HG03039 (cell line): ENCODE data around the gene LDLRAD4.

Source experiments
- ATAC-seq: cut with Tn5 transposase; IDR thresholded peaks from one replicate; pipeline ENCODE4 v1.9.1; 2021; ENCODE audit warnings: mild to moderate bottlenecking, moderate library complexity; ENCODE audit not compliant: unreplicated experiment

The LDLRAD4 gene

GRCh38 chr18:13218368-13218991, at the start of gene LDLRAD4:
LDLRAD4 (plus strand) TSS chr18:13218760.
- no peak for ATAC-seq

DNA sequence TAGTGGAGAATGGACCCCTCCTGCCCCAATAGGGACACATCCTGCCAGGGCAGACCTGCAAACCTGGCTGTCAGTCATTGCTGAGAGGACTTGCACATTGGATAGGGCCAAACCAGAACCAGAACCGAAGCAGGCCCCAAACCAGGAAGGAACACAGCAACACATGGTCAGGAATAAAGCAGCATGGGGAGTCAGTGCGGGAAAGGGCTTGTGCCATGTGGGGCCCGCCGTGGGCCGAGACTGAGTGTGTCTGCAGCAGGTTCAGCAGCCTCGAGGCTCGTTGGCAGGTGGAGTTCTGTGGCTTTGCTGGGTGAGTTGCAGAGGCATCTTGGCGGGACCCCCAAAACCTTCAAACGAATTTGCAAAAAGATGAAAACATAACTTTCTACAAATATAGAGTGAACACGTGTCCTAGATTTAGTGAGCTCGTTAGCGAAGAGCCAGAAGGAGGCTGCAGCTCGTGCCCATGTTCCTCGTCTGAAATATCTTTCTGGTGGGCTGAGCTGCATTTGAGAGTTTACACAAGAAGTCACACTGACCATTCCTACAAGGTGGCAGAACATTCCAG, 44.9 kb upstream of the LDLRAD4 start:
- ATAC-seq, result no peak

DNA sequence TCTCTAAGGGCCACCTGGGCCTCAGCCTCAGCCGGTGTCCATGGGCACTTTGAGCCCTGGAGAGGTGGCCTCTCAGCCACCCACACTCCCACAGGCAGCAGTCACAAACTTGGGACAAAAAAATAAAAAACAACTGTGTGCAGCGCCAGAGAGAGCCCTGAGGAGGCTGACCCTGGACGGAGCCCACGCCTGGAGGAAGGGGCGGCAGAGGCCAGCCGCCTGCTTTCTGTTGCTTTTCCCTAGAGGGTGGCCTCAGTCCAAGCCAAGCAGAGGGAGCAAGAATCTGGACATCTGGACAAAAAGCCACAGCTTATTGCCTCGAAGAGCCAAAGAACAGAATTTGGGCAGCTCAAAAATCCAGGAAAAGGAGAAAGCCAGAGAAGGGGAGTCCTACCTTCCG, 43.3 kb upstream of the LDLRAD4 start:
- ATAC-seq, result no peak

- ATAC-seq, result no peak
Measured at GRCh38 chr18:13175754-13176210, 42.8 kb upstream of the LDLRAD4 start.

DNA sequence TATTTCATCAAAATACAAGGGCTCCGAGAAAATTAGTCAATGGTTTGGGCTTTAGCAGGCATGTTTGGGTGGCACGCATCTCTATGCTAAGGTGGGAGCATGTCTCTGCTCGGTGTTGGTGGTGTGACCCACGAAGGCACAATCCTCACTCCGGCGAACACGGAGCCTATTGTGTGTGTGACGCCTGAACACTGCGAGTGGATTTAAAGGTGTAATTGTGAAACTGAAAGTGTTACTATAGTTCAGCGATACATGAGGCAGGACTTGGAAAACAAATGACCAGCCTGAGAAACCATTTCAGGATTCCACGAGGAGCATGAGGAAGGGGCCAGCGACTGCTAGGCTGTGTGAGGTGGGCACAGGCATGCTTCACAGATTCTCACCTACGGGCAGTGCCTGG, 41.7 kb upstream of the LDLRAD4 start:
- ATAC-seq, result no peak

GRCh38 chr18:13178197-13178596, 40.4 kb upstream of the LDLRAD4 start:
- no peak for ATAC-seq

DNA sequence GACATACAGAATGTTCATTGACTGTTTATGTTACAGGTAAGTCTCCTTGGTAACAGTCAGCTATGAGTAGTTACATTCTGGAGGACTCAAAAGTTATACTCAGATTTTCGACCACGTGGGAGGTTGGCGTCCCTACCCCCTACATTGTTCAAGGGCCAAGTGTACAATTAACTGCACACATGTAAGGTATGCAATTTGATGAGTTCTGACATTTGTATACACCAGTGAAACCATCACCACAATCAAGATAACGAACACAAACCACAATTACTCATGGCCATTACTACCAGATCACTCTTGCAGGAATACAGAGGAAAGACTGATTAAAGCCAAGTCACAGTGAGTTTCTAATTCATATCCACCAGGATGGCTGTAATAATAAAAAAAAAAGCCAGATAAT, 39.6 kb upstream of the LDLRAD4 start:
- ATAC-seq, result no peak

- ATAC-seq, result no peak
Measured at GRCh38 chr18:13179566-13180113, 38.9 kb upstream of the LDLRAD4 start.

- ATAC-seq, result no peak
Measured at GRCh38 chr18:13180614-13181375, 37.8 kb upstream of the LDLRAD4 start.

- ATAC-seq, result no peak
Measured at GRCh38 chr18:13181765-13182164, 36.8 kb upstream of the LDLRAD4 start.

DNA sequence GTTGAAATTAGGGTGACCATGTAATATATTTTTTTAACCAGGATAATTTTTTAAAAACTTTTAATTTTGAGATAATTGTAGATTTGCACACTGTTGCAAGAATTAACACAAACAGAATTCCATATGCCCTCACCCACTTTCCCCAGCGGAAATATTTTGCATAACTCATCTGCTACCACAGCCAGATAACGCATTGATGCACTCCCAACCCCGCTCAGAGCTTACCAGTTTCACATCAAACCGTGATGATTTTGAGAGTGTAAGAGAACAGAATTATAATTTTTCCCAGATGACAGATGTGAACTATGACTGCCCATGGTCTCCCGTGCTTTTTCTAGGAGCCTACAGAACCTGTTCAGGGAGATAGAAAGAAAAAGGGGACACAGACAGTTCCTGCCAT, 35.2 kb upstream of the LDLRAD4 start:
- ATAC-seq, result no peak

DNA sequence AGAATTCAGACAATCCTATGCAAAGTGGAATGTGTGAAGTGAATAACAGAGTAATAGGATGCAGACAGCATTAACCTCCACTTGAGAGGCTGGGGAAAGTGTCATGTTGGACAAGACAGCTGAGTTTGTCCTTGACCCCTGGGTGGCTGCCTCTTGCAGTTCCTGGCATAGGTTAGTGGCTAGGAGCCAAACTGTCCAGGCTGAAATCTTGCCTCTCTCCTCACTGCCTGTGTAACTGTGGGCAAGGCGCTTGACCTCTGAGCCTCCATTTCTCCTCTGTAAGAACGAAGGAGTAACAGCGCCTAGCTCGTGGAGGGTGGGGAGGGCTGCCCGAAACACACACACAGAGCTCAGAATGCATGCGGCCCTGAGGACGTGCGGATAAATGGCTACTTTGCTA, 34.8 kb upstream of the LDLRAD4 start:
- no peak for ATAC-seq

GRCh38 chr18:13184396-13184795, 34.2 kb upstream of the LDLRAD4 start:
- ATAC-seq, result no peak

- no peak for ATAC-seq
Measured at GRCh38 chr18:13185675-13186198, 32.8 kb upstream of the LDLRAD4 start.

DNA sequence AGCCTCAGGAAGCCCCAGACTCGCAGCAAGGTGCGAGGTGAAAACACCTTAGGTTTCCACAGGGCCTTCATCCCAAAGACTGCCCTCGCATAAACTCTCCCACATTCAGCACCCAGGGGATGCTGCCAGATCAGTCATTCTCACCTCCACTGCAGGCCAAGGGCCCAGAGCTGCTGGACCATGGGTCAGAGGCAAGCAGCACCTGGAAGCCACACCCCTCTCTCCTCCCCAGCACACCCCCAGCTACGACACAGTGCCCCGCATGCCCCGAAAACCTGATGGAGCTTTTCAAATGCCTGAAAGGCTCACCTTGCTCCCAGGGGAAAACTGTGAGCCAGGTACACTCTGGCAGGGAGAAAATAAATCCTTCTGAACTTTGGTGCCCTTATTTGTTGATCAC, 31.9 kb upstream of the LDLRAD4 start:
- ATAC-seq, result no peak

DNA sequence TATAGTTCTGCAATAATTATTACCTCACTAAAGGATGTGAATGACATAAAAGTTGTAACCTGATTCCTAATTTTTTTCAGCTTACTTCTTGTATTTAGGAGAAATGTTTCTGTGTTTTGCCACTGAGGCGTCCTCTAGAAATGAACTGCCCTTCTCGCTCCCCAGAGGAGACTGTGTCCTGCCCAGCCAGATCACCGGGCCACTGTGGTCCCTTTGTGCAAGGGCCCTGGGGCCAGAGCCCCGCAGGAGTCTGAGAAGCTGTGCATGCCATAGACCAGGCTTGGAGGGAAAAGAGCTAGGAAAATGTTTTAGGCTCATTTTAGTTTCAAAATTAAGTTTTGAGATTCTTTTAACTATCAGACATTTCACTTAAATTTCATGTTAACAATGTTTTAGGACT, 31.1 kb upstream of the LDLRAD4 start:
- ATAC-seq, result no peak

DNA sequence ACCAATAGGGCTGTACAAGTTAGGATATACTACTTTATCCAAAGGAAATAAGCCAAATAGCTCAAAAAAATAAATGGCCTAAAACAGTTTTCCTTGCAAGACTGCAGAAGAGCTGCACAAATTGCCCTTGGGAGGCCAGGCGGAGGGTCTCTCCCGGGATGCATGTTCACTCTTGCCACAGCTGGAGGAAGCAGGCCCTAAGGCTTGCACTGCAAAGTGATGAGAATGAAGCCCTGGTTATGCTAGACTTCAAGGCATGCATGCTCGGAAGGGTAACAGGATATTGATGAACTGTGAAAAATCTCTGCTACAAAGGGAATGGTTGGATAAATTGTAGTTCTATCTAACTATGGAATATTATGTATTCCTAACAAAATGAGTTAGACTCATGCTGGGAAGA, 27.5 kb upstream of the LDLRAD4 start:
- ATAC-seq, result no peak

DNA sequence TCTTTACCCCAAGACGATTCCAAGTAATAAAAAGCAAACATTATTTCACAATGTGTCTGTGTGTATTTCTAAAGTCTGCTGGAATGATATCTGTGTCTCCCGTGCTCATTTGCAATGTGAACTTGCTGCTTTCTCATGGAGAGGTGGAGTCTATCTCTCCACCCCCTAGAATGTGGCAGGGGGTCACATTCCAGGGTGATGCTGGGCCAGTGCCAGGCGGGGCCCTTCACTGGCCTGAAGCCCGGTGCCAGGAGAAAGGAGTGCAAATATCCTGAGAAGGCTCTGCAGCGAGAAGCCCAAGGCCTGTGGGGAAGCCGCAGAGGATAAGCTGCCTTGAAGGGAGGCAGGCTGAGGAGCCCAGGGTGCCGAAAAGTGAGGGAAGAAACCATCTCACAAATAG, 26.8 kb upstream of the LDLRAD4 start:
- ATAC-seq, result no peak

GRCh38 chr18:13192970-13193369, 25.6 kb upstream of the LDLRAD4 start:
- no peak for ATAC-seq

DNA sequence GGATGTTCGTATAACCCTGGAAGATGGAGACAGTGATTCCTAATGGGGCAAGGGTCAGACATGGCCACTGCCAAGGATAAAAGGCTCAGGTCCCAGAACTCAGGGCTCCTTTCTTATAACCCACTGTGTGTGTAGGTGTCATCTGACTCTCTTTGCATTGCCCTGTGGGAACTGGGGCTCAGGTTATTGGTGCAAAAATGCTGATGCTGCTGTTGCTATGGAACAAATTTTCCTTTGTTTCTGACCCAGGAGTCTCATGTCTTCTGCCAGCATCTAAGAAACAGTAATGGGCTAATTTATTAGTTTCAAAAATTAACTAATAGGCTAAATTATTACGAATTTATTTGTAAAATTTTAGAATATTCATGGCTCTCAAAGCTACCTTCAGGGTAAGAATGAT, 24.3 kb upstream of the LDLRAD4 start:
- no peak for ATAC-seq

DNA sequence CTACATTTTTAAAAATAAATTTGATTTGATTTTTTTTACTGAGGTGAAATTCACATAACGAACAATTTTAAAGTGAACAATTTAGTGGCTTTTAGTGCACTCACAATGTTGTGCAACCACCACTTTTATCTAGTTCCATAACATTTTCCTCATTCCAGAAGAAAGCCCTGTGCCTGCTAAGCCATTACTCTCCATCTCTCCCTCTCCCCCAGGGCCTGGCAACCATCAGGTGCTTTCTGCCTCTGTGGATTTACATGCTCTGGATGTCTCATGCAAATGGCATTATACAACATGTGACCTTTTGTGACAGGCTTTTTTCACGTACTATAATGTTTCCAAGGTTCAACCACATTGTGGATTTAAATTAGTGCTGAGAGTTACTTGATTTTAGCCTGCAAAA, 19.9 kb upstream of the LDLRAD4 start:
- ATAC-seq, result no peak

DNA sequence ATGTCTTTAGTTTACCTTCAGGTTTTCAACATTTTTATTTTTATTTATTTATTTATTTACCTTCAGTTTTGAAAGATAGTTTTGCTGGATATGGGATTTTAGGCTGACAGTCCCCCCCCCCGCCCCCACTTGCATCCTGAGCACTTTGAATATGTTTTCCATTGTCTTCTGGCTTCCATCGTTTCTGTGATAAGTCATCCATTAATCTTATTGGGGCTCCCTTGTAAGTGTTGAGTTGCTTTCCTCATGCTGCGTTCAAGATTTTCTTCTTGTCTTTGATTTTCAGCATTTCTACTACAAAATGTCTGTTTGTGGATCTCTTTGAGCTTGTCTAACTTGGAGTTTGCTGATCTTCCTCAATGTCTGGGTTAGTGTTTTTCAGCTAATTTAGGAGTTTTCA, 19.4 kb upstream of the LDLRAD4 start:
- ATAC-seq, result no peak
